GM18520 (cell line): ENCODE data around the gene NKPD1.
A peak's percentile ranks its signal among the peaks of the same experiment; 100 is the strongest.

Experiments used
- ATAC-seq: cut with Tn5 transposase; IDR thresholded peaks from one replicate; pipeline ENCODE4 v1.9.1; 2021; ENCODE audit not compliant: unreplicated experiment

The NKPD1 gene, protein sequence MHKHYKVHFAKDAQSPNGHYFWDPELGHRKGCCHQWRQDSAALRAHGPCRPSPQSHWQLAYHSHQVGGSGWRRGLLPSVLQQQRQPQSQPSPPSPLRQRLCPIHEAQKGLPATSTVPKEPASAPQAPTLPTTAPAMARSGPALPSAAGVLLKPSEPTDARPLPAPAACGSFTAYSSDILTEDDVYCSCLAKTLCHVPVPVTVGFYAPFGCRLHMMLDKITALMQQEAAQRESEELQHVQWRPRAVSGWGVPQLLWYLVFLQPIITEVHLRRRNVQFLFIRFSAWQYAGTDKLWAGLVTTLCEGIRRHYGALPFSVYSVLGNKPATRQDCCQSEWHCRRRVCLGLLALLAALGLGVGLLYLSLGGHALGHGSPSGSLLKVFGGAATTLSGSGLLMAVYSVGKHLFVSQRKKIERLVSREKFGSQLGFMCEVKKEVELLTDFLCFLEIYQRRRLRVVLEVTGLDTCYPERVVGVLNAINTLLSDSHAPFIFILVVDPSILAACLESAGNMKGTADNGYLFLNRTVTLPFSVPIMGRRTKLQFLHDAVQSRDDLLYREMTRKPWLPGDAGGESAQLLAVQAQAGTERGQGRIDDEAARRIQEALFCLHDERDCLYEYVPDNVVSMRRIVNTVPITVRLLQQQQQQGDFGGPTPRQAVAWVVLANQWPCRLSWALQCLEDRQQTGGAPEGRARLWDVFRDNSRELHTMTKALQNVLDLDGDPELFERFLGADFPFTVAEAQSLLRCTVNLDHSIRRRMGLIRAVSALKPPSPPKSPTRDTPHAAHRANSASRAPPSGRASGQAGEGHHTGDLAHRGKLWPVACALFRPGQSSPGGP

DNA sequence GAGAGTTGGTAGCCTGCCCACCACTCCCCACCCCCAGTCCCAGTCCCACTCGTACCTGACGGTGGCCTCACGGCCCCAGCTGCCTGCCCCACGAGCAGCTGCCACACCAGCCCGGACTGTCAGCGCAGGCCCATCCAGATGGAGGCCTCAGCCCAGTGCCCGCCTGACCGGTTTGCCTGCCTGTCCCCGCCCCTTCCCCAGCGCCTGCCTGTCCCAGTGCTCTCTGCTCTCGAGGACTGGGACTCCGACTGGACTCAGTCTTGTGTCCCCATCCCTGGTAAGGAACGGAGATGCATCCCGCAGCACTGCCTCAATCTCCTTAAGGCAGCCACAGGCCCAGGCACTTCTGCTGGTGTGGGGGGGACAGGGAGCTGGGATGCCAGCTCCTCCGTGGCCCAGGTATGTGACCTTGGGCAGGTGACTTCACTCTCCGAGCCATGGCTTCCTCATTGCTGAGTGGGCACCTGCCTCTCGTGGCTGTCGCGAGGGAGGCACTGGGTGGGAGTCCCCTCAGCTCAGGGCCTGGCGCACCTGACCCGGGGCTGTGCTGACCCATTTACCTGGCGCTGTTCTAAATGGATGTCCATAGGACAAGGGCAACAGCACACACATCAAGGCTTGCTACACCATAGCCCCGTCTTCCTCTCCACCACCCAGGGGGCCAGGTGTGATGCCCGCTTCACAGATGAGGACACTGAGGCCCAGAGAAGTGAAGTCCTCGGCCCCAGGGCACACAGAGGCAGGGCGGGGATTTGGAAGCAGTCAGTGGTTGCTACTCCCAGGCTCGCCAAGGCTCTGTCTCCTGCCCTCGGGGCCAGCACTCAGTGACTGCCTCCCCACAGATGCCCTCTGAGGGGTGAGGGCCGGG lies at the start of gene NKPD1:
TSS of gene NKPD1 (minus strand) at position 113 of the 868 bp plus-strand sequence. CDS start 832 bp downstream, outside the sequence.
- no peak for ATAC-seq

DNA sequence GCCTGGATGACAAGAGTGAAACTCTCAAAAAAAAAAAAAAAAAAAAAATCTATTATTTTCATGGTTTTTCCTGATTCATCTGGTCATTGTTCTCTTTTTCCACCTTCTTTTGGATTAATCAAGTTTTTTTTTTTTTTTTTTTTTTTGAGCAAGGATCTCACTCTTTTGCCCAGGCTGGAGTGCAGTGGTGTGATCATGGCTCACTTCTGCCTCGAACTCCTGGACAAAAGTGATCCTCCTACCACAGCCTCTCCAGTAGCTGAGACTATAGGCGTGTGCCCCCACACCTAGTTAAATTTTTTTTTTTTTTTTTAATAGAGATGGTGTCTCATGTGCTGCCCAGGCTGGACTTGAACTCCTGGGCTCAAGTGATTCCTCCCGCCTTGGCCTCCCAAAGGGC lies 45.5 kb upstream of the NKPD1 start:
- no peak for ATAC-seq

DNA sequence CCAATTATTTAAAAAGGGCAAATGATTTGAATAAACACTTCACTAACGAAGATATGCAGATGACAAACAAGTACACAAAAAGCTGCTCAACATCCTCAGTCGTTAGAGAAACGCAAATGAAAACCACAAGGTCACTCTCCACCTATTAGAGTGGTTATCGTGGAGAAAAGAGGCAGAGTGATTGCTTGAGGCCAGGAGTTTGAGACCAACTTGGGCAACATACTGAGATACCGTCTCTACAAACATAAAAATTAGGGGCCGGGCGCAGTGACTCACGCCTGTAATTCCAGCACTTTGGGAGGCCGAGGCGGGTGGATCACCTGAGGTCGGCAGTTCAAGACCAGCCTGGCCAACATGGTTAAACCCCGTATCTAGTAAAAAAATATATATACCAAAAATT lies 45.0 kb upstream of the NKPD1 start:
- no peak for ATAC-seq

DNA sequence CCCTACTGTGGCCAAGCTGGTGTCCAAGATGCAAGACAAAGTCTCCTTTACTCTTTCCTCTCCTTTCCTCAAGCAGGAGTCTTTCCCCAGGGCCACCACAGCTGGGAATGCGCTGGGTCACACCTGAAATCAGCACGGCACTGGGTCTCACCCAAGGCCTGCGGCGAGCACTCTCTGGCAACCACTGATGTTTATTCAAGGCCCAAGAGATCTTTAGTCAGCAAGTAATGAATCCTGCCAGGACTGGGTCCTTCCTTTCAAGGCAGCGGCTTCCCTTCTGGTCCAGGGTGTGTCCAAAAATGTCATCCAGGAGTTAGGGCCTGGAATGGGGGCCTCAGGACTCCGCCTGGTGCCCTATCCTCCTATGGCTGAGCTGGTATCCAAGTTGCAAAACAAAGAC lies 41.9 kb upstream of the NKPD1 start:
- ATAC-seq: no peak

DNA sequence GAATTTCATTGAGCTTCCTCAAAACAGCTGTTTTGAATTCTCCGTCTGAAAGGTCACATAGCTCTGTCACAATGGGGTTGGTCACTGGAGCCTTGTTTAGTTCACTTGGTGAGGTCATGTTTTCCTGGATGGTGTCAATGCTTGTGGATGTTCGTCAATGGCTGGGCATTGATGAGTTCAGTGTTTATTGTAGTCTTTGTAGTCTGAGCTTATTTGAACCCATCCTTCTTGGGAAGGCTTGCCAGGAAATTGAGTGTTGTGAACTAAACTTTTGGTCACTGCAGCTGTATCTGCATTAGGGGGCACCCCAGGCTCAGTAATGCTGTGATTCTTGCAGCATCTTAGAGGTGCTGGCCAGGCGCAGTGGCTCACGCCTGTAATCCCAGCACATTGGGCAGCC lies 39.8 kb upstream of the NKPD1 start:
- no peak for ATAC-seq

DNA sequence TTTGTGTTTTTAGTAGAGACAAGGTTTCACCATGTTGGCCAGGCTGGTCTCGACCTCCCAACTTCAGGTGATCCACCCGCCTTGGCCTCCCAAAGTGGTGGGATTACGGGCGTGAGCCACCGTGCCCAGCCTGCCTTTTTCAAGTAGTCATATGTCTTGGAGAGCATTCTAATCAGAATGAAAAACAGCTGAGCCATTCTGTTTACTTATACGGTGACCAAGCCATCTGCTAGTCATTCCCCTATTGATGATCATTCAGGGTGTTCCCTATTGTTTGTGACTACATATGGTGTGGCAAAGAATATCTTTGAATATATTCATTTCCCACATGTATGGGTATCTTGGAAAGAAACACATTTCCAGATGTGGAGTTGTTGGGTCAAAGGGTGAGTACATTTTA lies 35.0 kb upstream of the NKPD1 start:
- no peak for ATAC-seq

DNA sequence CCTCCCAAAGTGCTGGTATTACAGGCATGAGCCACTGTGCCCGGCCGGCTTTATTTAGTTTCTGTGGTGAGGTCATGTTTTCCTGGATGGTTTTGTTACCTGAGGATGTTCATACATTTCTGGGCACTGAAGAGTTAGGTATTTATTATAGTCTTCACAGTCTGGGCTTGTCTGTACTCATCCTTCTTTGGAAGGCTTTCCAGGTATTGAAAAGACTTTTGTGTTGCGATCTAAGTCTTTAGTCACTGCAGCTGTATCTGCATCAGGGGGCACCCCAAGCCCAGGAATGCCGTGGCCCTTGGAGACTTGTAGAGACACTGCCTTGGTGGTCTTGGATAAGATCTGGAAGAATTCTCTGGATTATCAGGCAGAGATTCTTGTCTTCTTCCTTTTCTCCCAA lies 30.6 kb upstream of the NKPD1 start:
- ATAC-seq: no peak

DNA sequence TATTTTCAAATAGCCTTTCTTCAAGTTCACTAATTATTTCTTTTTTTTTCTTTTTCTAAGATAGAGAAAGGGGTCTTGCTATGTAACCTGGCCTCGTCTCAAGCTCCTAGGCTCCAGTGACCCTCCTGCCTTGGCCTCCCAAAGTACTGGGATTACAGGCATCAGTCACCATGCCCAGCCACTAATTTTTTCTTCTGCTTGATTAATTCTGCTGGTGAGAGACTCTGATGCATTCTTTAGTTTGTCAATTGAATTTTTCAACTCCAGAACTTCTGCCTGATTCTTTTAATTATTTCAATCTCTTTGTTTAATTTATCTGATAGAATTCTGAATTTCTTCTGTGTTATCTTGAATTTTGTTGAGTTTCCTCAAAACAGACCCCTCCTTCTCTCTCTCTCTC lies 29.2 kb upstream of the NKPD1 start:
- no peak for ATAC-seq

DNA sequence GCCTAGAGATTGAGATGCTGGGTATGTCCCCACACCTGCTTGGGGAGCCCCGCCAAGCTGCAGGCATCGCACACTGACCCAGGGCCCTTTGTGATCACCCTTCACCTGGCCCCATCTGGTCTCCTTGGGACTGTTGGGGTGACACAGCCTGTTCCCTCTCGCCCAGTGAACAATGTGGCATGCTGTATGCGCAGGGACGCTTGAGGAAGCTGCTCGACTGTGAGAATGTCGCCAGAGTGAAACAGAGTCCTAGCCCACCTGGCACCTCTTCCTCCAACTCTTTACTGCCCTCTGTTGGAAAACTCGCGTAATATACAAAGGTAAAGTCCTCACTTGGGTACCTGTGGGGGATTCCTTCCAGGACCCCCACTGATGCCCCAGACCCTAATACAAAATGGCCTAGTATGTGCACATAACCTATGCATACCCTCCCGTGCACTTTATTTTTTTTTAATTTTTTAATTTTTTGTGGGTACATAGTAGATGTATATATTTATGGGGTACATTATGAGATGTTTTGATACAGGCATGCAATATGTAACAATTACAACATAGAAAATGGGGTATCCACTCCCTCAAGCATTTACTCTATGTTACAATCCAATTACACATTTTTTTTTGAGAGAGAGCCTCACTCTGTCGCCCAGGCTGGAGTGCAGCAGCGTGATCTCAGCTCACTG lies 26.8 kb upstream of the NKPD1 start:
- ATAC-seq: no peak

DNA sequence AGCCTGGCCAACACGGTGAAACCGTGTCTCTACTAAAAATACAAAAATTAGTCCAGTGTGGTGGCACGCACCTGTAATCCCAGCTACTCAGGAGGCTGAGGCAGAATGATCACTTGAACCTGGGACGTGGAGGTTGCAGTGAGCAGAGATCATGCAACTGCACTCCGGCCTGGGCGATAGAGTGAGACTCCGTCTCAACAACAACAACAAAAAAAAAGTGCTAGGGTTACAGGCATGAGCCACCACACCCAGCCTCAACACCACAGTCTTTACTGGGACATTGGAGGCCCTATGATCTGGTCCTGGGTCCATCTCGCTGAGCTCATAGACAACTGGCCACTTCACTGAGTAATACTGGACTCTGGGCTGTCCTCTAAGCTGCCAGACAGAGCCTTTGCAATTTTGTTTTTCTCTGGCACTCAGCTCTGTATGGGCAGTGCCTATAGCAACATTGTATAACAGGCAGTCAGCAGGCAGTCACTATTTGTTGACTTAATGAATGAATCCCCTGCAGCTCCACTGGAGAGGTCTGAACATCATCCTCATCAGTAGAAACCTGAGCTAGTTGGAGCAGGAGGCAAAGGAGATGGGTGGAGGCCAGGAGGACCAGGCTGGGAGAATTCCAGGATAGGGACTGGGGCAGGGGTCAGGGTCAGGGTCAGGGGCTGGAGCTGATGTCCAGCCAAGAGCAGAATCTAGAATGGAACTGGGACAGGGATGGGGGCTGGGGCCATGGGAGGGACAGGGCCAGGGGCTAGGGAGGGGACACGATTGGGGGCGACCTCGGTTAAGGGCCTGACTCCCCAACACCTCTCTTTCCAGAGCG lies 25.9 kb upstream of the NKPD1 start:
- no peak for ATAC-seq

DNA sequence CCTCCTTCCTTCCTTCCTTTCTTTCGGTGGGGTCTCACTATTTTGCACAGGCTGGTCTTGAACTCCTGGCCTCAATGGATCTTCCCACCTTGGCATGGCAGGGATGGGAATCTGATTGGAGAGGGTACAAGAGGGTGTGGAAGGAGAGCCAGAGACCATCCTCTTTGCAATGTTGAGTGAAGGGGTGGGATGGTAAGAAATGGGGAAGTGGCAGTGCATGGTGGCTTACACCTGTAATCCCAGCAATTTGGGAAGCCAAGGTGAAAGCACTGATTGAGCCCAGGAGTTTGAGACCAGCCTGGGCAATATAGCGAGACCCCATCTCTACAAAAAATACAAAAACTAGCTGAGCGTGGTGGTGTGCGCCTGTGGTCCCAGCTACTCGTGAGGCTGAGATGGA lies 23.3 kb upstream of the NKPD1 start:
- no peak for ATAC-seq

DNA sequence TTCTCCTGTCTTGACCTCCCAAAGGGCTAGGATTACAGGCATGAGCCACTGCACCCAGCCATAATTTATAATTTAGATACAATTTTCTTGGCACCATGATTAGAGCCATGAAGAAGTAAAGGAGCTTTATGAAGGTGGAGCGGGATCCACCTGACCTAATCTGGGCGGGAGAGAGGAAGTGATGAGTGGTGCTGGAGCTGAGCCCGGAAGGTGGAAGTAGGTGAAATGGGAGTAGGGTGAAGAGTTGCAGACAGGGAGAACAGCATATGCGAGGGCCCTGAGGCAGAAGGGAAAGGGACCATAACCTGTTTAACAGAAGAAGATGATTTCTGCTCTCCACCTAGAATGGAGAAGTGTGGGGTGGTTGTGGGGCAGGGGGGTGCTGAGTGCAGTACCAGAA lies 22.0 kb upstream of the NKPD1 start:
- no peak for ATAC-seq

DNA sequence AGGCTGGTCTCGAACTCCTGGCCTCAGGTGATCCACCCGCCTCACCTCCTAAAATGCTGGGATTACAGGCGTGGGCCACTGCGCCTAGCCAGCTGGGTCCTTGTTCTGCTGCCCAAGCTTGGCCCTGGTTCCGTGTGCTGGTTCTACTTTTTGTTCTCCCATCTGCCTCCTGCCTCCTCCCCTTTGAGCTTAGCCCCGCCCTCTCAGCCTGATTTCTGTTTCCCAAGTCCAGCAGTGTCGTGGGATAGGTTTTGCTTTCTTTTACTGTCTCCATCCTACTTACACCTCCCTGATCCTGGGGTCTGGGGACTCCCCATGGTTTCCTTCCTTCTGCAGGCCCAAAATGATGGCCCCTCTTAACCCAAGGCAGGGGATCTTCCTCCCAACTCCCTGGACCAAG lies 20.2 kb upstream of the NKPD1 start:
- ATAC-seq: no peak

DNA sequence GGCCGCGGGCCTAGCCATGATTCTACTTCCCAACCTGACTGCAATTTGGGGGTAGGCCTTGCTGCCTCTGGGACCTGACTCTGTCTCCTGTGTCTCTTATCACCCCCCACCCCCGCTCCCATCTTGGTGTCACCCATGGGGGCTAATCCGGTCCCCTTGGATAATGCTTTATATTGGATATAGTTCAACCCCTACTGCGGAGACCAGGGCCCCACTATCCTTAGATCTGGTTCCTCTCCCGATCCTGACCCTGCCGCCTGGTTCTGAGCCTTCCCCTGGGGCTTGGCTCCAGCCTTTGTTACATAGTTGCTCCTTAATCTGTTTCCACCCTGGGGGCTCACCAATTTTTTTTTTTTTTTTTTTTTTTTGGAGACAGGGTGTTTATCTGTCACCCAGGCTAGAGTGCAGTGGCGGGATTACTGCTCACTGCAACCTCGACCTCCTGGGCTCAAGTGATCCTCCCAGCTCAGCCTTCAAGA lies 19.1 kb upstream of the NKPD1 start:
- no peak for ATAC-seq

DNA sequence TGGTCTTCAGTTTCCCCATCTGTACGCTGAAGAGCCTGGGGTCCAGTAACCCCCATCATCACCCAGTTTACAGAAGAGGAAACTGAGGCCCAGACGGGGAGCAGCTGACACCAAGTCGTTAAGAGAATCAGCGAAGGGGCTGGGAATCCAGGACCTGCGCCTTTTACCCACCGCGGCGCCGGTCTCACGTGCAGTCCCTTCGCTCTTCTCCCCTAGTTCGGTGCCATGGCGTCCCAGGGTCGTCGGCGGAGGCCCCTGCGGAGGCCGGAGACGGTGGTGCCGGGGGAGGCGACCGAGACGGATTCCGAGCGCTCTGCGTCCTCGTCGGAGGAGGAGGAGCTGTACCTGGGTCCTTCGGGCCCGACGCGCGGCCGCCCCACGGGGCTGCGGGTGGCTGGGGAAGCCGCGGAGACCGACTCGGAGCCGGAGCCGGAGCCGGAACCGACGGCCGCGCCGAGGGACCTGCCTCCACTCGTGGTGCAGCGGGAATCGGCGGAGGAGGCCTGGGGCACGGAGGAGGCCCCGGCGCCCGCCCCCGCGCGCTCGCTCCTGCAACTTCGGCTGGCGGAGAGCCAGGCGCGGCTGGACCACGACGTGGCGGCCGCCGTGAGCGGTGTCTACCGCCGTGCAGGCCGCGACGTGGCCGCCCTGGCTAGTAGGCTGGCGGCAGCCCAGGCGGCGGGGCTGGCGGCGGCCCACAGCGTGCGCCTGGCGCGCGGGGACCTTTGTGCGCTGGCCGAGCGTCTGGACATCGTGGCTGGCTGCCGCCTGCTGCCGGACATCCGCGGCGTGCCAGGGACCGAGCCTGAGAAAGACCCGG lies 18.5 kb upstream of the NKPD1 start:
- no peak for ATAC-seq

DNA sequence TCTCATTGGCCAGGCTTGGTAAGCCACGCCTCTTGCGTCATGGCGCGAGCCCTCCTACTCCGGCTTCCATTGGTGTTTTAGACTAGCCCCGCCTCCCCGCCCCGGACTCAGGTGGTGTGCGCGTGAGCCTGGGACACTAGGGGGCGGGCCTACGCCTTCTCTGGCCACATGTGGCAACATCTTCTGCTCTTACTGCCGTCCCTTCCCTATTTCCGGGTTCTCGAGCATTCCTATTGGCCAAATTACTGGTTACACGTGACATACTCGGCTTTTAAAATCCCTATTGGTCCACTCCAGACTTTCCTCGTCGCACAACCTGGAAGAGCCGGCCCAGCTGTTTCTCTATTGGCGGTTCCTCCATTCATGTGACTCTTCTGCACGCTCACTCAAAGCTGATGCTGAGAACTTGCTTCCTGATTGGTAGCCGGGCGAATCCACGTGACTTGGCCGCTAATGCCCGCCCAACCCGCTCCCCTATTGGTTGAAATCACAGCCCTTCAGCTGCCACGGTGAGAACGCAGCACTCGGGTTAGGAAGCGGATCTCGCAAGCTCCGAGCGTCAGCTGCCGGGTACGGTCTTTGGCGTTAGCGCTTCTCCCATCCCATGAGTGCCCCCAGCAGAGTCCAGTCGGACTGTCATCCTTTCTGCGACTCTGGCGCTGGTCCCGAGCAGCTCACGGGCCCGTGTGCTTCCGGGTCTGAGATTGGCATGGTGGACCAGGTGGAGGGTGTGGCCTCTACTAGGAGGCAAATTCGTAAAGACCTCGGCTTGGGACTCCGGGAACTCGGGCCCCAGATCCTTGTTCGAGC lies 17.7 kb upstream of the NKPD1 start, which contains the start of gene BLOC1S3:
TSS of gene BLOC1S3 (plus strand) at position 523 of the 810 bp plus-strand sequence. CDS start 513 bp downstream, outside the sequence.
- peak; percentile 69 for ATAC-seq

DNA sequence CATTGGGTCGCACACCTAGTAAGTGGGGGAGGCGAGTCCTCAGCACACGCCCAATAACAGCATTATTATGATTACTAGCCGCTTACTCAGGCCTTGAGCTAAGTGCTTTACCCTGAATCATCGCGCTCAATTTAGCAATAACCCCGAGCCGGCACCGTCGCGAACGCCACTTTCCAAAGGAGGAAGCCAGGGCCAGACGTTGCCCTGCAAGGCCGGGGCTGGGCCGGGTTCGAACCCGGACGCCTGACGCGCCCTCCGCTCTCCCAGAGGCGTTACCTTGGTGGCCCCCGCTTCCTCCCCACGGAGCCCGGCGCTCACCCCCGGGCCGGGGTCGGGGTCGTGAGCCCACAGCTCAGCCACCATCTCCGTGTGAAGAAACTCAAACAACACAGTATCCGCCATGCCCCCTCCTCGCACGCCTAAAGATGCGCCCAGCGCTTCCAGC lies 17.1 kb upstream of the NKPD1 start, which contains the start of gene TRAPPC6A:
TSS of gene TRAPPC6A (minus strand) at position 421 of the 445 bp plus-strand sequence. CDS start at position 402, 19 bp downstream.
- ATAC-seq: no peak
